Epithelial cell of esophagus (primary cell): Measurements from ENCODE around the gene ERRFI1.

Experiments
- DNase-seq: peaks from one replicate; pipeline ENCODE4 v3.0.0; 2010; ENCODE audit warnings: low read depth
- H3K4me3 ChIP-seq: 2 replicates; pipeline ENCODE4 v1.5.1; 2011; ENCODE audit warnings: mild to moderate bottlenecking, low read length, control low read depth
- TF ChIP-seq, protein P1 (sequence below): IDR thresholded peaks from 2 replicates; pipeline ENCODE4 v1.5.1; 2011; ENCODE audit warnings: low read depth, mild to moderate bottlenecking, low read length, control low read depth, inconsistent platforms; ENCODE audit not compliant: insufficient read depth; ENCODE audit errors: missing control alignments

The ERRFI1 gene

DNA sequence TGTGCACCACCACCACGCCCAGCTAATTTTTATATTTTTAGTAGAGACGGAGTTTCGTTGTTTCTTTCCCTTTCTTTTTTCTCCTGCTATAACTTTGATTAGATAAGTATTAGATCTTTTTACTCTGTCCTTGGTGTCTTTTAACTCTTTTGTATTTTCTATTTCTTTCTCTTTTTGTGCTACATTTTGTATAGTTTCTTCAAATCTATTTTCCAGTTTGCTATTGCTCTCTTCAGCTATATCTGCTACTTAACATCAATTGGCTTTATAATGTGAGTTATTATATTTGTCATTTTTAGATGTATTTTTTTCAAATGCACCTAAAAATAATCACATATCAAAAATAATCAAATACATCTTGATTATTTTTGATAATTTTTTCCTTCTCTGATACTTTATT is 16.0 kb upstream of the ERRFI1 start:
- no peak overlapping the region for H3K4me3 ChIP-seq
- TF ChIP-seq, protein P1, sequence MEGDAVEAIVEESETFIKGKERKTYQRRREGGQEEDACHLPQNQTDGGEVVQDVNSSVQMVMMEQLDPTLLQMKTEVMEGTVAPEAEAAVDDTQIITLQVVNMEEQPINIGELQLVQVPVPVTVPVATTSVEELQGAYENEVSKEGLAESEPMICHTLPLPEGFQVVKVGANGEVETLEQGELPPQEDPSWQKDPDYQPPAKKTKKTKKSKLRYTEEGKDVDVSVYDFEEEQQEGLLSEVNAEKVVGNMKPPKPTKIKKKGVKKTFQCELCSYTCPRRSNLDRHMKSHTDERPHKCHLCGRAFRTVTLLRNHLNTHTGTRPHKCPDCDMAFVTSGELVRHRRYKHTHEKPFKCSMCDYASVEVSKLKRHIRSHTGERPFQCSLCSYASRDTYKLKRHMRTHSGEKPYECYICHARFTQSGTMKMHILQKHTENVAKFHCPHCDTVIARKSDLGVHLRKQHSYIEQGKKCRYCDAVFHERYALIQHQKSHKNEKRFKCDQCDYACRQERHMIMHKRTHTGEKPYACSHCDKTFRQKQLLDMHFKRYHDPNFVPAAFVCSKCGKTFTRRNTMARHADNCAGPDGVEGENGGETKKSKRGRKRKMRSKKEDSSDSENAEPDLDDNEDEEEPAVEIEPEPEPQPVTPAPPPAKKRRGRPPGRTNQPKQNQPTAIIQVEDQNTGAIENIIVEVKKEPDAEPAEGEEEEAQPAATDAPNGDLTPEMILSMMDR, result no peak
- no peak for DNase-seq

- TF ChIP-seq, protein P1, result no peak
- no peak overlapping the region for H3K4me3 ChIP-seq
- peak; percentile 99 for DNase-seq
Measured at GRCh38 chr1:8040586-8040985, 14.5 kb upstream of the ERRFI1 start.

GRCh38 chr1:8039071-8039470 is 13.0 kb upstream of the ERRFI1 start:
- TF ChIP-seq, protein P1, result no peak
- no peak overlapping the region for H3K4me3 ChIP-seq
- no peak for DNase-seq

GRCh38 chr1:8035289-8035688 is 9.2 kb upstream of the ERRFI1 start:
- TF ChIP-seq, protein P1, result no peak
- H3K4me3 ChIP-seq, result no peak overlapping the region
- DNase-seq, result peak; percentile 77

GRCh38 chr1:8033322-8033721 is 7.2 kb upstream of the ERRFI1 start:
- no peak overlapping the region for H3K4me3 ChIP-seq
- TF ChIP-seq, protein P1, result no peak
- DNase-seq, result no peak

GRCh38 chr1:8032366-8032910 is 6.3 kb upstream of the ERRFI1 start:
- H3K4me3 ChIP-seq, result no peak overlapping the region
- DNase-seq, result no peak
- TF ChIP-seq, protein P1, result no peak

- TF ChIP-seq, protein P1, result peak; percentile 57
- peak; percentile 63 for DNase-seq
- no peak overlapping the region for H3K4me3 ChIP-seq
Measured at GRCh38 chr1:8031176-8031785, 5.2 kb upstream of the ERRFI1 start.
